WERI-Rb-1 (cell line): Measurements from ENCODE around the gene ARCN1.
"Not testable (repeated sequence)": the region's sequence is repeated elsewhere in the genome, so short reads cannot be mapped to it uniquely, and the experiment has no call there.

Experiments
- DNase-seq: peaks from one replicate; pipeline ENCODE4 v3.0.0-alpha.2; 2020
- H3K27ac ChIP-seq: fragments of 250-450 bp; sonication (Bioruptor Pico); 2 replicates; pipeline ENCODE4 v1.5.1; 2020; ENCODE audit warnings: mild to moderate bottlenecking, moderate library complexity
- H3K27me3 ChIP-seq: fragments of 250-450 bp; sonication (Bioruptor Pico); 2 replicates; pipeline ENCODE4 v1.5.1; 2021; ENCODE audit warnings: mild to moderate bottlenecking, low read depth, moderate library complexity; ENCODE audit not compliant: insufficient read depth, severe bottlenecking
- H3K36me3 ChIP-seq: fragments of 250-450 bp; sonication (Bioruptor Pico); 2 replicates; pipeline ENCODE4 v1.5.1; 2020; ENCODE audit warnings: mild to moderate bottlenecking, moderate library complexity
- H3K4me3 ChIP-seq: 2 replicates; pipeline ENCODE4 v1.5.1; 2011; ENCODE audit warnings: low read depth, mild to moderate bottlenecking, control low read depth, low read length
- H3K9me3 ChIP-seq: fragments of 250-450 bp; sonication (Bioruptor Pico); 2 replicates; pipeline ENCODE4 v1.5.1; 2021; ENCODE audit warnings: mild to moderate bottlenecking, moderate library complexity; ENCODE audit not compliant: severe bottlenecking
- CTCF ChIP-seq: IDR thresholded peaks from 2 replicates; pipeline ENCODE4 v1.5.1; 2011; ENCODE audit warnings: low read depth, mild to moderate bottlenecking, control low read depth, inconsistent platforms, low read length

ARCN1 gene

GRCh38 chr11:118609380-118610224, 37.4 kb downstream of the ARCN1 start:
- DNase-seq, result no peak
- no peak for TF ChIP-seq CTCF
- H3K9me3 ChIP-seq, result no peaks in the 10 kb centered on the region
- H3K4me3 ChIP-seq, result no peak overlapping the region
- H3K27ac ChIP-seq, result no peak overlapping the region
- H3K36me3 ChIP-seq, result no peaks in the 10 kb centered on the region
- no peaks in the 10 kb centered on the region for H3K27me3 ChIP-seq

- no peak overlapping the region for H3K4me3 ChIP-seq
- no peaks in the 10 kb centered on the region for H3K36me3 ChIP-seq
- H3K27me3 ChIP-seq, result no peaks in the 10 kb centered on the region
- H3K9me3 ChIP-seq, result no peaks in the 10 kb centered on the region
- no peak for TF ChIP-seq CTCF
- DNase-seq, result no peak
- H3K27ac ChIP-seq, result no peak overlapping the region
Observed at GRCh38 chr11:118610225-118610772, 38.1 kb downstream of the ARCN1 start.

- H3K4me3 ChIP-seq, result no peak overlapping the region
- no peaks in the 10 kb centered on the region for H3K36me3 ChIP-seq
- no peak overlapping the region for H3K27ac ChIP-seq
- H3K27me3 ChIP-seq, result no peaks in the 10 kb centered on the region
- TF ChIP-seq CTCF, result peak; percentile 66
- no peak for DNase-seq
- H3K9me3 ChIP-seq, result no peaks in the 10 kb centered on the region
Observed at GRCh38 chr11:118610773-118611432, 38.7 kb downstream of the ARCN1 start.

GRCh38 chr11:118611433-118611795, 39.2 kb downstream of the ARCN1 start:
- not testable (repeated sequence) for H3K4me3 ChIP-seq, H3K36me3 ChIP-seq, DNase-seq, H3K27me3 ChIP-seq, H3K9me3 ChIP-seq, H3K27ac ChIP-seq

GRCh38 chr11:118612378-118612777, 40.2 kb downstream of the ARCN1 start:
- H3K9me3 ChIP-seq, result no peaks in the 10 kb centered on the region
- H3K4me3 ChIP-seq, result no peak overlapping the region
- H3K27me3 ChIP-seq, result no peaks in the 10 kb centered on the region
- TF ChIP-seq CTCF, result no peak
- no peaks in the 10 kb centered on the region for H3K36me3 ChIP-seq
- no peak overlapping the region for H3K27ac ChIP-seq
- no peak for DNase-seq

GRCh38 chr11:118614511-118614910, 42.3 kb downstream of the ARCN1 start:
- Histone ChIP-seq H3K27me3 (no peaks in the 10 kb centered on the region), H3K9me3 (no peaks in the 10 kb centered on the region), H3K27ac (no peak overlapping the region), H3K4me3 (no peak overlapping the region), H3K36me3 (no peaks in the 10 kb centered on the region)
- TF ChIP-seq CTCF, result no peak
- DNase-seq, result no peak
